A673 (cell line): ENCODE results near the gene ANO2.

ENCODE experiments used
- CTCF ChIP-seq: fragments of 300-800, 200-600 bp; sonication (generic); conservative IDR thresholded peaks from 2 replicates; pipeline ENCODE4 v1.5.1; 2017; ENCODE audit warnings: low read depth, mild to moderate bottlenecking, antibody characterized with exemption, low read length, moderate library complexity, mixed read lengths
- EZH2 ChIP-seq: fragments of 200-600 bp; sonication (generic); IDR thresholded peaks from 2 replicates; pipeline ENCODE4 v1.6.1; 2017; ENCODE audit warnings: borderline replicate concordance, low read depth, mild to moderate bottlenecking, mixed read lengths, antibody characterized with exemption, low read length; ENCODE audit not compliant: poor library complexity, severe bottlenecking

DNA sequence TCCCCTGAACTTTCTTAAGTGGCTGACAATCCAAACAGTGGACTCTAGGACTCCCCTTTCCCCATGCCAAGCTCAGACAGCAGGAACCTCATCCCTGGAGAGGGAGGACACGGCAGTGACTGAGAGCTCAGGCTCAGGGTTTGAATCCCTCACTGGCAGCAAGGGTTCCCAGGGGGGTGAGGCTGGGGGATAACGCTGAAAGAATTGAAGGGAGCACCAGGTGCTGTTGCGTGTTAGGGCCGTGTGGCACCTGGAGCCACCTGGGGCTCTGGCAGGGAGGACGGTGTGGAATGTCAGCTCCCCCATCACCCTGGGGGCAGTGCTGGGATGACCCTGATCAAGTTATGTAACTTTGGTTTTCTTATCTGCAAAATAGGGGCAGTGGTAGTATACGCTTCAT is 40.1 kb downstream of the ANO2 start:
- TF ChIP-seq CTCF, result no peak
- no peak for TF ChIP-seq EZH2
